Measurements from ENCODE around the gene ADAM12. TPM values are rescaled to one million over a fixed set of nuclear protein-coding genes. Genes with fewer than 3 reads are reported as not detected.

Gene ADAM12
- polyA plus RNA-seq, 1 of the 3 experiments (the other 2 are of a cell fraction), result 25.0 TPM

DNA sequence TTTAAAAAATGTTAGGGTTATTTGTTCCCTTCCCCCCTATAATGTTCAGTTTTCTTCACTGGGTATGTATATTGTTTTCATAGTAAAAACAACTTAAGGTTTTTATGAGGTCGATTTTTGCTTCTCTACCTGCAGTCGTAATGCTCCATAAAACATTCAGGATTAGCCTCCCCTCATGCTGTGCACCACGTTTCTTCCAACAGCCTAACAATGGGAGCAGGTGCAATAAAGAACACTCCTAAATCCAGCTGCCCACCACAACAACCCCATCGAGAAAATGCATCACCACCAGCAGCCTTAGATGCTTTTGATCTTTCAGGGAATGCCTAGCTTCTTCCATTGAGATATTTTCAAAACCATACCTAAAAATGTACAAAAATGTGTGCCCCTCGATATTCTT, 111.1 kb downstream of the ADAM12 start:
- CTCF ChIA-PET, result no interaction called here
- Histone ChIP-seq H3K4me2 (no peak overlapping the region), H3K79me2 (ENCODE audit: insufficient read depth) (no peaks in the 10 kb centered on the region), H3K36me3 (replicated peaks in 1 of 2; ENCODE audit: control insufficient read depth in 1 of 2, insufficient read depth in 2 of 2, low read length in 1 of 2) (no peaks in the 10 kb centered on the region), H3K4me3 (ENCODE audit: low read depth in 2 of 2, low read length in 1 of 2) (no peak overlapping the region), H4K20me1 (ENCODE audit: insufficient read depth) (no peaks in the 10 kb centered on the region), H3K27me3 (ENCODE audit: insufficient read depth) (no peaks in the 10 kb centered on the region), H3F3A (replicated peaks; ENCODE audit: insufficient read depth) (no peaks in the 10 kb centered on the region), H3K4me1 (ENCODE audit: control insufficient read depth in 1 of 2, insufficient read depth in 2 of 2, low read depth in 1 of 2, low read length in 1 of 2) (no peaks in the 10 kb centered on the region; a peak in 1 of 4 replicates), H3K9me3 (no peaks in the 10 kb centered on the region), H3K27ac (ENCODE audit: low read depth in 2 of 2, low read length in 1 of 2) (no peak overlapping the region), H2AFZ (ENCODE audit: low read depth) (no peak overlapping the region), H3K9me2 (no peaks in the 10 kb centered on the region), H3K9ac (no peak overlapping the region)
- POLR2A ChIA-PET, result no interaction called here
- WGBS (ENCODE audit: low lambda C conversion rate), result 65% methylated on average over 5 of the region's 5 CpGs
- no peak for DNase-seq
- TF ChIP-seq, protein P1, sequence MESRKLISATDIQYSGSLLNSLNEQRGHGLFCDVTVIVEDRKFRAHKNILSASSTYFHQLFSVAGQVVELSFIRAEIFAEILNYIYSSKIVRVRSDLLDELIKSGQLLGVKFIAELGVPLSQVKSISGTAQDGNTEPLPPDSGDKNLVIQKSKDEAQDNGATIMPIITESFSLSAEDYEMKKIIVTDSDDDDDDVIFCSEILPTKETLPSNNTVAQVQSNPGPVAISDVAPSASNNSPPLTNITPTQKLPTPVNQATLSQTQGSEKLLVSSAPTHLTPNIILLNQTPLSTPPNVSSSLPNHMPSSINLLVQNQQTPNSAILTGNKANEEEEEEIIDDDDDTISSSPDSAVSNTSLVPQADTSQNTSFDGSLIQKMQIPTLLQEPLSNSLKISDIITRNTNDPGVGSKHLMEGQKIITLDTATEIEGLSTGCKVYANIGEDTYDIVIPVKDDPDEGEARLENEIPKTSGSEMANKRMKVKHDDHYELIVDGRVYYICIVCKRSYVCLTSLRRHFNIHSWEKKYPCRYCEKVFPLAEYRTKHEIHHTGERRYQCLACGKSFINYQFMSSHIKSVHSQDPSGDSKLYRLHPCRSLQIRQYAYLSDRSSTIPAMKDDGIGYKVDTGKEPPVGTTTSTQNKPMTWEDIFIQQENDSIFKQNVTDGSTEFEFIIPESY (IDR thresholded peaks at IDR 0.05; ENCODE audit: borderline replicate concordance, low read depth), result no peak
- TF ChIP-seq TCF12 (IDR thresholded peaks at IDR 0.05), result no peak
- no peak for TF ChIP-seq JUND (IDR thresholded peaks at IDR 0.05)
- TF ChIP-seq EZH2phosphoT487 (IDR thresholded peaks at IDR 0.05; ENCODE audit: borderline replicate concordance, low read depth), result no peak
- TF ChIP-seq TEAD4 (IDR thresholded peaks at IDR 0.05; ENCODE audit: borderline replicate concordance, insufficient read depth), result no peak
- TF ChIP-seq ELF1 (IDR thresholded peaks at IDR 0.05), result no peak
- no peak for TF ChIP-seq TAF1 (IDR thresholded peaks at IDR 0.05; ENCODE audit: borderline replicate concordance, low read depth, low read length)
- no peak for TF ChIP-seq SIN3A (IDR thresholded peaks at IDR 0.05; ENCODE audit: borderline replicate concordance, low read depth, low read length)
- no peak for TF ChIP-seq POLR2AphosphoS5 (IDR thresholded peaks at IDR 0.05; ENCODE audit: low read depth, low read length)
- TF ChIP-seq, protein P2, sequence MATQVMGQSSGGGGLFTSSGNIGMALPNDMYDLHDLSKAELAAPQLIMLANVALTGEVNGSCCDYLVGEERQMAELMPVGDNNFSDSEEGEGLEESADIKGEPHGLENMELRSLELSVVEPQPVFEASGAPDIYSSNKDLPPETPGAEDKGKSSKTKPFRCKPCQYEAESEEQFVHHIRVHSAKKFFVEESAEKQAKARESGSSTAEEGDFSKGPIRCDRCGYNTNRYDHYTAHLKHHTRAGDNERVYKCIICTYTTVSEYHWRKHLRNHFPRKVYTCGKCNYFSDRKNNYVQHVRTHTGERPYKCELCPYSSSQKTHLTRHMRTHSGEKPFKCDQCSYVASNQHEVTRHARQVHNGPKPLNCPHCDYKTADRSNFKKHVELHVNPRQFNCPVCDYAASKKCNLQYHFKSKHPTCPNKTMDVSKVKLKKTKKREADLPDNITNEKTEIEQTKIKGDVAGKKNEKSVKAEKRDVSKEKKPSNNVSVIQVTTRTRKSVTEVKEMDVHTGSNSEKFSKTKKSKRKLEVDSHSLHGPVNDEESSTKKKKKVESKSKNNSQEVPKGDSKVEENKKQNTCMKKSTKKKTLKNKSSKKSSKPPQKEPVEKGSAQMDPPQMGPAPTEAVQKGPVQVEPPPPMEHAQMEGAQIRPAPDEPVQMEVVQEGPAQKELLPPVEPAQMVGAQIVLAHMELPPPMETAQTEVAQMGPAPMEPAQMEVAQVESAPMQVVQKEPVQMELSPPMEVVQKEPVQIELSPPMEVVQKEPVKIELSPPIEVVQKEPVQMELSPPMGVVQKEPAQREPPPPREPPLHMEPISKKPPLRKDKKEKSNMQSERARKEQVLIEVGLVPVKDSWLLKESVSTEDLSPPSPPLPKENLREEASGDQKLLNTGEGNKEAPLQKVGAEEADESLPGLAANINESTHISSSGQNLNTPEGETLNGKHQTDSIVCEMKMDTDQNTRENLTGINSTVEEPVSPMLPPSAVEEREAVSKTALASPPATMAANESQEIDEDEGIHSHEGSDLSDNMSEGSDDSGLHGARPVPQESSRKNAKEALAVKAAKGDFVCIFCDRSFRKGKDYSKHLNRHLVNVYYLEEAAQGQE (IDR thresholded peaks at IDR 0.05; ENCODE audit: low read depth, low read length), result no peak
- TF ChIP-seq GABPA (IDR thresholded peaks at IDR 0.05; ENCODE audit: low read depth), result no peak
- TF ChIP-seq NFIC (IDR thresholded peaks at IDR 0.05; ENCODE audit: borderline replicate concordance), result no peak
- TF ChIP-seq MEF2A (IDR thresholded peaks at IDR 0.05; ENCODE audit: borderline replicate concordance, low read depth), result no peak
- TF ChIP-seq, protein P3, sequence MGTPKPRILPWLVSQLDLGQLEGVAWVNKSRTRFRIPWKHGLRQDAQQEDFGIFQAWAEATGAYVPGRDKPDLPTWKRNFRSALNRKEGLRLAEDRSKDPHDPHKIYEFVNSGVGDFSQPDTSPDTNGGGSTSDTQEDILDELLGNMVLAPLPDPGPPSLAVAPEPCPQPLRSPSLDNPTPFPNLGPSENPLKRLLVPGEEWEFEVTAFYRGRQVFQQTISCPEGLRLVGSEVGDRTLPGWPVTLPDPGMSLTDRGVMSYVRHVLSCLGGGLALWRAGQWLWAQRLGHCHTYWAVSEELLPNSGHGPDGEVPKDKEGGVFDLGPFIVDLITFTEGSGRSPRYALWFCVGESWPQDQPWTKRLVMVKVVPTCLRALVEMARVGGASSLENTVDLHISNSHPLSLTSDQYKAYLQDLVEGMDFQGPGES (IDR thresholded peaks at IDR 0.05; ENCODE audit: low read depth, low read length), result no peak
- TF ChIP-seq, protein P4, sequence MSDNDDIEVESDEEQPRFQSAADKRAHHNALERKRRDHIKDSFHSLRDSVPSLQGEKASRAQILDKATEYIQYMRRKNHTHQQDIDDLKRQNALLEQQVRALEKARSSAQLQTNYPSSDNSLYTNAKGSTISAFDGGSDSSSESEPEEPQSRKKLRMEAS (IDR thresholded peaks at IDR 0.05; ENCODE audit: low read depth), result no peak

All from SK-N-SH (cell line).